ENCODE data around the gene GPHN.
A peak's percentile ranks its signal among the peaks of the same experiment; 100 is the strongest.

Gene GPHN

GRCh38 chr14:67077921-67078320 lies 570.0 kb downstream of the GPHN start:
- H3K9me3 Mint-ChIP-seq, result peaks cover 4% of the 10 kb centered on the region
- no peak overlapping the region for H3K27ac Mint-ChIP-seq
- no peaks in the 10 kb centered on the region for H3K27me3 Mint-ChIP-seq
- H3K4me3 Mint-ChIP-seq, result no peak overlapping the region
- H3K36me3 Mint-ChIP-seq, result peaks cover 15% of the 10 kb centered on the region
- no peaks in the 10 kb centered on the region for H3K4me1 Mint-ChIP-seq

- Mint-ChIP-seq H3K36me3 (peaks cover 19% of the 10 kb centered on the region), H3K4me1 (no peaks in the 10 kb centered on the region), H3K27ac (no peak overlapping the region), H3K9me3 (peaks cover 4% of the 10 kb centered on the region), H3K4me3 (no peak overlapping the region), H3K27me3 (no peaks in the 10 kb centered on the region)
Observed at GRCh38 chr14:67079846-67080245, 571.9 kb downstream of the GPHN start.

- H3K4me1 Mint-ChIP-seq, result no peaks in the 10 kb centered on the region
- no peak overlapping the region for H3K27ac Mint-ChIP-seq
- peaks cover 14% of the 10 kb centered on the region for H3K9me3 Mint-ChIP-seq
- H3K4me3 Mint-ChIP-seq, result no peak overlapping the region
- H3K36me3 Mint-ChIP-seq, result peaks cover 36% of the 10 kb centered on the region
- no peaks in the 10 kb centered on the region for H3K27me3 Mint-ChIP-seq
Observed at GRCh38 chr14:67108230-67108629, 600.3 kb downstream of the GPHN start.

DNA sequence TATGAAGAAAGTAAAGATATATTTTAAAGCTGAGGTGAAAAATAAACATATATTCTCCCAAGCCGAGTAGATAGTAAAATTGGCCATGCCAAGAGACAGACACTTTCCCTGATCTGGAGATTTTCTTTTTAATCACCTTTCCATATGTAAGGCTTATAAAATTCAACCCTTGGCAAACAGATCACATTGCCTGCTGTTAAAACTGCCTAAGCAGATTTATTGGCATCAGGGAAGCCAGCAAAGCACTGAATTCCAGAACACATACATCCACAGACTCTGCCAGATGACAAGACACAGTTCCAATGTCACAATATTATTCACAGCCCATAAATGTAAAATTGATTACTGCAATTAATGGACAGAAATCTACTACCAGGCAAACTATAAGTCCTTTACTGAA lies 603.1 kb downstream of the GPHN start:
- H3K27me3 Mint-ChIP-seq, result no peaks in the 10 kb centered on the region
- peaks cover 4% of the 10 kb centered on the region for H3K9me3 Mint-ChIP-seq
- no peak overlapping the region for H3K4me3 Mint-ChIP-seq
- no peak overlapping the region for H3K27ac Mint-ChIP-seq
- peaks cover 14% of the 10 kb centered on the region for H3K36me3 Mint-ChIP-seq
- no peaks in the 10 kb centered on the region for H3K4me1 Mint-ChIP-seq

- H3K9me3 Mint-ChIP-seq, result no peaks in the 10 kb centered on the region
- H3K4me3 Mint-ChIP-seq, result no peak overlapping the region
- no peaks in the 10 kb centered on the region for H3K4me1 Mint-ChIP-seq
- peaks cover 10% of the 10 kb centered on the region for H3K36me3 Mint-ChIP-seq
- H3K27me3 Mint-ChIP-seq, result no peaks in the 10 kb centered on the region
- H3K27ac Mint-ChIP-seq, result no peak overlapping the region
Observed at GRCh38 chr14:67112344-67112743, 604.4 kb downstream of the GPHN start.

DNA sequence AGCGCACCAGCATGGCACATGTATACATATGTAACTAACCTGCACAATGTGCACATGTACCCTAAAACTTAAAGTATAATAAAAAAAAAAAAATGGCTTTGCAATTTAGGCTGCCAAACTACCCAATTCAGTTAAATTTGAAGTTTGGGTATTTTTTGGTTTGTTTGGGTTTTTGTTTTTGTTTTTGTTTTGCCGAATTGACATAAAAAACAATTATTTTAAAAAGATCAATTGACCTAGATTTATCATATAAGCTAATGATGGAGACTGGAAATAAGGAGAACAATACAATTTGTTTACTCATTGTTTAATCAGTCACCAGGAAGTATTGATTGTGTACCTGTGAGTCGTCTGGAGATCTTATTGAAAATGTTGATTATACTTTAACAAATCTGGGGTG lies 619.2 kb downstream of the GPHN start:
- Mint-ChIP-seq H3K27ac (no peak overlapping the region), H3K4me3 (no peak overlapping the region), H3K9me3 (peaks cover 5% of the 10 kb centered on the region), H3K36me3 (peaks cover 19% of the 10 kb centered on the region), H3K4me1 (peaks cover 4% of the 10 kb centered on the region), H3K27me3 (no peaks in the 10 kb centered on the region)

GRCh38 chr14:67129768-67130167 lies 621.8 kb downstream of the GPHN start:
- H3K27me3 Mint-ChIP-seq, result no peaks in the 10 kb centered on the region
- H3K4me3 Mint-ChIP-seq, result no peak overlapping the region
- H3K36me3 Mint-ChIP-seq, result peaks cover 17% of the 10 kb centered on the region
- H3K27ac Mint-ChIP-seq, result no peak overlapping the region
- H3K4me1 Mint-ChIP-seq, result peaks cover 23% of the 10 kb centered on the region
- H3K9me3 Mint-ChIP-seq, result peaks cover 5% of the 10 kb centered on the region

- H3K27ac Mint-ChIP-seq, result peak overlapping the region; percentile 84
Observed at GRCh38 chr14:67131691-67132090, 623.7 kb downstream of the GPHN start.

DNA sequence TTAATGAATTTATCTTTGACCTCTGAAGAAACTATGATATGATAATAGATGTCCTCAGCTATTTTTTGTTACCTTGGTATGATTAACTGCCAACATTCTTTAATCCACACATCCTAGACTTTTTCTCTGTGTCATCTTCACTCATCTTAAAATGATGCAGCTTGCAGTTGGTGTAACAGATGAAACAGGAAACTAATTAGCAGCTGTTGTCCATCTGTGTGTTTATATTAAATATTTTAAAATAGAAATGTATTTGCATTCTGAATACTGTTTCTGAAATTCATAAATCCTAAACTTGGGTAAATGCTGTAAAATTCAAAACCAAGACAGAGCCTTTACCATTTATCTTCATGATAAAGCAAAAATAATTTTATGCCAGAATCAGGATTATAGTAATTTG lies 625.2 kb downstream of the GPHN start:
- no peaks in the 10 kb centered on the region for H3K27me3 Mint-ChIP-seq
- peaks cover 36% of the 10 kb centered on the region for H3K4me1 Mint-ChIP-seq
- H3K4me3 Mint-ChIP-seq, result no peak overlapping the region
- no peaks in the 10 kb centered on the region for H3K9me3 Mint-ChIP-seq
- H3K27ac Mint-ChIP-seq, result peak overlapping the region; percentile 53
- H3K36me3 Mint-ChIP-seq, result peaks cover 17% of the 10 kb centered on the region

More at GRCh38 chr14:67131691-67132090, 623.7 kb downstream of the GPHN start:
- Mint-ChIP-seq H3K4me3 (no peak overlapping the region), H3K4me1 (peaks cover 36% of the 10 kb centered on the region), H3K27me3 (no peaks in the 10 kb centered on the region), H3K36me3 (peaks cover 17% of the 10 kb centered on the region), H3K9me3 (no peaks in the 10 kb centered on the region)

DNA sequence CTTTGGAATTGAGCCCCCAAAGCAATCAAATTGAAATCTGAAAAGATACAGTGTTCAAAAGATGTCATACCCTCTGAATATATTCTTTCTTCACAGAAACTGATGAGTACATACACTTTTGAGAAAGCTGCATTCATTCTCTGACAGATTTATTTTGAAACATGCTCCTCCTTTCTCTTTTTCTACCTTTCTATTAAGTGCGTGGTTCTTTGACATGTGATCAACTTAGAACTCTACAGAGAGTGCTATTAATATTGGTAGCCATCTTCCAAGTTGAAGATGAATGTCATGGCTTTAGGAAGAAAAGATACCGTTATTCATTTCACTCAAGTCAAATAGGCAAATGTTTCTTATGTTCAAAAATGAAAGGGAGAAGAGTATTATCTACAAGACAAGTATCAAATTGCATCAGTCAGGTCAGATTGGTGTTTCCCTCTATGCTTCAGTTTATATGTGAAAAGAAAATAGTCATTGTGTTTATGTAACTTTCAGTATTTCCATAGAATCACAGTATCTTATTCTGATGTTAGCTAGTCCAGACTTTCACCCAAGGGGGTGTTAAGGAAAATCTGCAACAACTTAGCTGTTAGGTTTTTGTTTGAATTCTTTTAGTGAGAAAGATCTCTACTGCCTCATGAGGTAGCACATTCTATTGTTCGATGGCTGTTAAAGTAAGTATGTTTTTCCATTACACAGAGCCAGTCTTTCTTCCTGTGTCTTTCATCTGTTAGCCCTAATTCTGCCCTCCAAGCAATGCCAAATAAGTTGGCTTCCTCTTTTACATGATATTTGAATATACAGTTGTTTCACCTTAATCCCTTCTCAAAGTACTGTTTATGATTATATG lies 625.9 kb downstream of the GPHN start:
- Mint-ChIP-seq H3K4me3 (peak overlapping the region; percentile 68), H3K27ac (peak overlapping the region; percentile 100), H3K9me3 (no peaks in the 10 kb centered on the region), H3K27me3 (no peaks in the 10 kb centered on the region), H3K36me3 (peaks cover 17% of the 10 kb centered on the region), H3K4me1 (peaks cover 36% of the 10 kb centered on the region)

GRCh38 chr14:67137744-67138371 lies 629.9 kb downstream of the GPHN start:
- Mint-ChIP-seq H3K4me1 (peaks cover 27% of the 10 kb centered on the region), H3K9me3 (no peaks in the 10 kb centered on the region), H3K4me3 (no peak overlapping the region), H3K27me3 (no peaks in the 10 kb centered on the region), H3K36me3 (peaks cover 7% of the 10 kb centered on the region), H3K27ac (no peak overlapping the region)

- no peaks in the 10 kb centered on the region for H3K27me3 Mint-ChIP-seq
- H3K27ac Mint-ChIP-seq, result no peak overlapping the region
- H3K9me3 Mint-ChIP-seq, result no peaks in the 10 kb centered on the region
- peaks cover 6% of the 10 kb centered on the region for H3K4me1 Mint-ChIP-seq
- H3K4me3 Mint-ChIP-seq, result no peak overlapping the region
- H3K36me3 Mint-ChIP-seq, result peaks cover 8% of the 10 kb centered on the region
Observed at GRCh38 chr14:67140556-67140955, 632.6 kb downstream of the GPHN start.

DNA sequence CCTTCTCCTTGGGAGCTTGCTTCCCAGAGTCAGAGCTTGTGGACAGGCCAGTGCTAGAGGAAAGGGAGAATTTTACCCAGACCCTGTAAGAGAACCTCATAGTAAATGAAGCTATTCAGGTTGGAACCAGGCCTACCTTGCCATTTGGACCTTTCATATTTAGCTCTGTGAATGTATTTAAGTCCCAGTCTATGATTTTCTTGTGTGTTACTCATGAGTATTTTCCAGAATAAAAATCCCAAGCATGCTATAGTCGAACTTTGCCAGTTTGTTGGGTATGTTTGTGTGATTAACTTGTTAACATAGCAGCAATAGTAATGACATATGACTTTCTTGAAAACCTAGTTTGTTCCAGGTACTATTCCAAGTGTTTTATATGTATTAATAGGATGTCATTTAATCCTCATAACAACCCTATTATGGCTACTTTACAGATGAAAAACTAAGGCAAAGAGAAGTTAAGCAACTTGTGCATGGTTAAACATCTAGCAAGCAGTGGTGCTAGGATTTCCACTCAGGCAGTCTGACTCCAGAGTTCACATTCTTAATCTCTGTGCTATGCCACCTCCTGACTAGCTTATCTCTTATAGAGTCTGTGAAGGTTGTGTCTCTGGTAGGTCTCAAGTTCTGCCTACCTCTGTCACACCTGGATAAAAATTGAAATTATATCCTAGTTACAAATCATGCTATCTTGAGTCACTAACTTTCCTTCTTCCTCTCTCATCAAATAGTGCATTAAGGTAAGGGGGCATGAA lies 633.4 kb downstream of the GPHN start:
- H3K36me3 Mint-ChIP-seq, result peaks cover 5% of the 10 kb centered on the region
- no peaks in the 10 kb centered on the region for H3K9me3 Mint-ChIP-seq
- no peaks in the 10 kb centered on the region for H3K27me3 Mint-ChIP-seq
- no peaks in the 10 kb centered on the region for H3K4me1 Mint-ChIP-seq
- no peak overlapping the region for H3K27ac Mint-ChIP-seq
- no peak overlapping the region for H3K4me3 Mint-ChIP-seq

DNA sequence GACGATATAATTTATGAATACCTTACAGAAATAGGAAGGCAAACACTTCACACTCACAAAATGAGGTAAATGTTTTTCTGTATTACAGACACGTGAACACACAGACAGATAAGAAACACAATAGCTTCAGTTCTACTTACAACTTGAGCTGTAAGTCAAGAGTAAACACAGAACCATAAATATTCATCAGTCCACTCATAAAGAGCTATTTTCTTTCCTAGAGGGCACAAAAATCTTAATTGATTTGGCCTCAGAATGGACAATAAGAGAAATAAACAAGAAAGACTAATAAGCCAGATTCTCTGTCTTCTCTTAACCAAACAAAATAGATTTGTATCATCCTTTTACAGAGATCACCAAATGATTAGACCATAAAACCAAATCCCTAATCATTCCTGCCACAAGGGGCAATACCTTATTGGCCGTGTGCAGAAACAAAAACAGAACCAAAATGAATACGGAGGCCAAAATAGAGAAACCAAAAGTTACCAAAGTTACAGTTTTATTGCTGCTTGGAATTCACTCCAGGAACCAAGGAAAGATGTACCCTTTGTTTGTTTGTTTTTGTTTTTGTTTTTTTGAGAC lies 643.2 kb downstream of the GPHN start:
- no peaks in the 10 kb centered on the region for H3K4me1 Mint-ChIP-seq
- peaks cover 2% of the 10 kb centered on the region for H3K36me3 Mint-ChIP-seq
- H3K27ac Mint-ChIP-seq, result no peak overlapping the region
- no peaks in the 10 kb centered on the region for H3K9me3 Mint-ChIP-seq
- no peak overlapping the region for H3K4me3 Mint-ChIP-seq
- H3K27me3 Mint-ChIP-seq, result no peaks in the 10 kb centered on the region

DNA sequence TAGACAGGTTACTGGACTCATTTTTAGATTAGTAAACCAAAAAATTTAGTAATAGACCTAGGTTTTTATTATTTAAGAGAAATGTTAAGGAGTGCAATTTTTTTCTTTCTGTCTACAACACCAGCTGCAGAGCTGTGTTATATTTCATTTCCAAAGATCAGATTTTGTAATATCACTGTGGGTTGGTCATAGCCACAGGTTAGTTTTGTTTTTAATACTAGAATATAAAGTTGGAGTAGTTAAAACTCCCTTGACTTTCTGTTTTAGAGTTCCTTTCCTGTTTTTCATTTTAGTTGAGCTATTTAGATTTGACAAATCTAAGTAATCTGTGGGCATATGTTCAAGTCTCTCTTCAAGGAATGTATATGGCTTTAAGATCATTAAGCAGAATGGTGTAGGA lies 650.6 kb downstream of the GPHN start:
- H3K4me1 Mint-ChIP-seq, result no peaks in the 10 kb centered on the region
- no peaks in the 10 kb centered on the region for H3K36me3 Mint-ChIP-seq
- H3K27ac Mint-ChIP-seq, result no peak overlapping the region
- H3K9me3 Mint-ChIP-seq, result no peaks in the 10 kb centered on the region
- no peak overlapping the region for H3K4me3 Mint-ChIP-seq
- no peaks in the 10 kb centered on the region for H3K27me3 Mint-ChIP-seq

Measured in activated naive CD4-positive, alpha-beta T cell treated with anti-CD3 and anti-CD28 coated beads, Interleukin-2, amount 50 U/mL, for 24 hours (primary cell).